Large intestine (tissue), 3 donors: ENCODE results near the gene CCDC51. TPM values are rescaled to one million over a fixed set of nuclear protein-coding genes. Genes with fewer than 3 reads are reported as not detected.

Experiments
- DNase-seq, 2 donors: peaks; one replicate each; pipeline versions ENCODE4 v3.0.0 to v3.0.0-alpha.2; 2013
- H3K27ac ChIP-seq: one replicate; pipeline ENCODE4 v1.5.1; 2013; ENCODE audit warnings: low read length
- H3K27me3 ChIP-seq: 2 replicates; pipeline ENCODE4 v1.6.1; 2013; ENCODE audit warnings: low read length; ENCODE audit not compliant: control insufficient read depth, insufficient read depth
- H3K36me3 ChIP-seq: 2 replicates; pipeline ENCODE4 v1.6.1; 2013; ENCODE audit warnings: low read length; ENCODE audit not compliant: control insufficient read depth, insufficient read depth
- H3K4me1 ChIP-seq: one replicate; pipeline ENCODE4 v1.6.1; 2013; ENCODE audit warnings: low read length; ENCODE audit not compliant: control insufficient read depth, insufficient read depth
- H3K4me3 ChIP-seq: one replicate; pipeline ENCODE4 v1.5.1; 2013; ENCODE audit warnings: low read length
- H3K9me3 ChIP-seq: one replicate; pipeline ENCODE4 v1.6.1; 2013; ENCODE audit warnings: mild to moderate bottlenecking, low read depth, low read length, moderate library complexity; ENCODE audit not compliant: control insufficient read depth
- WGBS: methylation state at CpG from one replicate; pipeline ENCODE4 v1.1.5; 2013; ENCODE audit warnings: low lambda C conversion rate; ENCODE audit not compliant: insufficient coverage; 5-methylcytosine and 5-hydroxymethylcytosine counted together
- polyA plus RNA-seq: library from polyadenylated mRNA; unstranded; fragments of 120-200 nt; gene quantifications from one replicate; pipeline ENCODE4 v1.2.1, GENCODE V29; 2013

The CCDC51 gene
- polyA plus RNA-seq, 1 donor: 19.0 TPM

DNA sequence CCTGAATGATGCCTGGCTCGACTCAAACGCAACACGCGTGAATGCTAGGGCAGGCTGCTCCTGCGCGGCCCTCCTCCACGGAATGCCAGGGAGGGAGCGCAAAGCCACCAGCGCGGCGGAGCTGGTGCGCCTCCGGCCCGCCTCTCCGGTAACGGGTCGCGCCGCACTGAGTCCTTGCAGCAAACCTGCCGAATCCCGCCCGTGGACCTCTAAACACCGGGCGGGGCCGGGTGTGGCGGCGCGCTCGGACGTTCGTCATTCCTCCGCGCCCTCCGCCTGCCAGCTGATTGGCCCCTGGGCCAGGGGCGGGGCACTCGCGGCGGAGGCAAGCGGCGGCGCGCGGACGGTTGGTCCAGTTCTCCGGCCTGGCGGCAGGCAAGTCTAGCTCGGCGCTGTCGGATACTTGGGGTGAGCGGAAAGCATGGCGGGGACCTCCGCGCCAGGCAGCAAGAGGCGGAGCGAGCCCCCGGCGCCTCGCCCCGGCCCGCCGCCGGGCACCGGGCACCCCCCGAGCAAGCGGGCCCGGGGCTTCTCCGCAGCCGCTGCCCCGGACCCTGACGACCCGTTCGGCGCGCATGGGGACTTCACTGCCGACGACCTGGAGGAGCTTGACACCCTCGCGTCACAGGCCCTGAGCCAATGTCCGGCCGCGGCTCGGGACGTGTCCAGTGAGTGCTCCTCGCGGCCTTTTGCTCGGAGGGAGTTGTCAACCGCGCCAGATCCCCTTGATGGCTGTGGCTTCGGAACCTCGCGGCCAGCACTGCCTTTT lies 6.7 kb upstream of the CCDC51 start, which contains the start of gene ATRIP:
ATRIP (plus strand) TSS at position 313 of the 769 bp plus-strand sequence; CDS start at position 422, 109 bp downstream.
- H3K4me1 ChIP-seq: peaks cover 16% of the 10 kb centered on the region
- WGBS: no CpG with 5 or more reads among the region's 91 CpGs
- DNase-seq: peak; percentile 86 to 91

DNA sequence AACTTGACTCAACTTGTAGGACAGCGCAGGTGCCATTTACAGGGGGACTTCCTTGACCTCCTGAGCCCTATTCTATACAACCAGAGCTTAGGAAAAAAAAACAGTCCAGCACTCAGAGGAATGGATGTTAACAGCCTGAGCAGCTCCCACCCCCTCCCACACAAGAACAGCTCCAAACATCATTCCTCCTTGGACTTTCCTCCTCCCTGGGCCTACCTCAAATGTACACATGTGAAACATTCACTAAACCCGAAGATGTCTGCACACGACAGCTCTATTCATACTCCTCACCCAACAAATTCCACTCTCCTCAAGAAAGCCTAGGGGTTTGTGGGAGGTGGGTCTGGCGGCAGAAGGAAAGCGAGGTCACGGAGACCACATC lies 6.1 kb upstream of the CCDC51 start:
- Histone ChIP-seq H3K4me3 (peak overlapping the region; percentile 98), H3K9me3 (no peaks in the 10 kb centered on the region), H3K27ac (peak overlapping the region; percentile 91), H3K4me1 (peaks cover 21% of the 10 kb centered on the region), H3K27me3 (no peaks in the 10 kb centered on the region), H3K36me3 (peaks cover 24% of the 10 kb centered on the region)
- no CpG with 5 or more reads among the region's 6 CpGs for WGBS
- no peak for DNase-seq

More for the DNA sequence above, 6.7 kb upstream of the CCDC51 start, which contains the start of gene ATRIP:
- peaks cover 26% of the 10 kb centered on the region for H3K36me3 ChIP-seq
- no peaks in the 10 kb centered on the region for H3K9me3 ChIP-seq
- peak within 1 kb of the TSS; percentile 98 for H3K4me3 ChIP-seq
- peak within 1 kb of the TSS; percentile 91 for H3K27ac ChIP-seq
- H3K27me3 ChIP-seq: no peaks in the 10 kb centered on the region

GRCh38 chr3:48445277-48445882 lies 5.5 kb upstream of the CCDC51 start:
- DNase-seq: no peak
- Histone ChIP-seq H3K27me3 (no peaks in the 10 kb centered on the region), H3K27ac (no peak overlapping the region), H3K4me1 (peaks cover 21% of the 10 kb centered on the region), H3K36me3 (peaks cover 23% of the 10 kb centered on the region), H3K9me3 (no peaks in the 10 kb centered on the region), H3K4me3 (no peak overlapping the region)
- WGBS: no CpG with 5 or more reads among the region's 6 CpGs

GRCh38 chr3:48441940-48442339 lies 2.0 kb upstream of the CCDC51 start:
- peaks cover 23% of the 10 kb centered on the region for H3K36me3 ChIP-seq

GRCh38 chr3:48440590-48440958 lies 655 bp upstream of the CCDC51 start:
- Histone ChIP-seq H3K27me3 (no peaks in the 10 kb centered on the region), H3K27ac (peak overlapping the region; percentile 89), H3K4me1 (peaks cover 18% of the 10 kb centered on the region), H3K4me3 (peak overlapping the region; percentile 90), H3K9me3 (no peaks in the 10 kb centered on the region), H3K36me3 (peaks cover 23% of the 10 kb centered on the region)
- DNase-seq: no peak
- 0% methylated on average over 4 of the region's 21 CpGs for WGBS

More at GRCh38 chr3:48441940-48442339, 2.0 kb upstream of the CCDC51 start:
- Histone ChIP-seq H3K27me3 (no peaks in the 10 kb centered on the region), H3K27ac (no peak overlapping the region), H3K9me3 (no peaks in the 10 kb centered on the region), H3K4me3 (no peak overlapping the region), H3K4me1 (peaks cover 19% of the 10 kb centered on the region)
- DNase-seq: no peak
- 70% methylated on average over 2 of the region's 6 CpGs for WGBS

GRCh38 chr3:48437812-48438211 lies 2.1 kb downstream of the CCDC51 start:
- H3K9me3 ChIP-seq: no peaks in the 10 kb centered on the region
- no peak overlapping the region for H3K27ac ChIP-seq
- no peaks in the 10 kb centered on the region for H3K27me3 ChIP-seq
- WGBS: 93% methylated on average over 3 of the region's 4 CpGs
- no peak overlapping the region for H3K4me3 ChIP-seq
- peaks cover 16% of the 10 kb centered on the region for H3K36me3 ChIP-seq
- DNase-seq: no peak
- peaks cover 44% of the 10 kb centered on the region for H3K4me1 ChIP-seq

DNA sequence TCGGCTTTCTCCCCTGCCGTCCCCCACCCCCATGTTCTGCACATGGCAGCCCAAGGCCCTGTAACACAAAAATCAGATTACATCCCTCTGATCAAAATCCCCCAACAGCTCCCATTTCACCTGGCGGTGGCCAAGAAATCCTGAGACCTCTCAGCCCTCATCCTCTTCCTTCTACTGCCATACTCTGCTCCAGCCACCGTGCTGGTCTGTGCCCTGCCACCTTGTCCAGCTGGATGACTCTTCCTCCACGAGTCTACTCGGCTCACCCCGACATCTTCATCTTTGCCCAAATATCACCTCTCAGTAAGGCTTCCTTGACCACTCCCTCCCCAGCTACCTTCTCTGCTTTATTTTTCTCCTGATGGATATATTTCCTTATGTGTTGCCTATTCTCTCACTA lies 3.1 kb downstream of the CCDC51 start:
- DNase-seq: no peak
- Histone ChIP-seq H3K36me3 (peaks cover 19% of the 10 kb centered on the region), H3K4me3 (no peak overlapping the region), H3K9me3 (no peaks in the 10 kb centered on the region), H3K27me3 (no peaks in the 10 kb centered on the region), H3K4me1 (peaks cover 51% of the 10 kb centered on the region), H3K27ac (no peak overlapping the region)
- 94% methylated on average over 3 of the region's 7 CpGs for WGBS

DNA sequence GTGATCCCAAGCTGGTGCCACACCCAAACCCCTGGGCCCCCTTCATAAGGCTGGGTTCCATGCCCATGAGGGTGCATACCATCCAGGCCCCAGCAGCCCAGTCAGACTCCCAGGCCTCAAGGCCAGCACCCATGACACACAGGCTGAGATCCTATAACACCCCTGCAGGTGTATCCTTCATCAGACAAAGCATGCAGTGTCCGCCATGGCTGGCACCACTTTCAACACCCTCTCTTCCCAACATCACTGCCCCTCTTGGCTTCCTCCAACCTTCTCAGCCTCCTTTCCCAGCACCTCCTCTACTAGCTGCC lies 3.5 kb downstream of the CCDC51 start:
- WGBS: no CpG with 5 or more reads among the region's 1 CpG
- Histone ChIP-seq H3K9me3 (no peaks in the 10 kb centered on the region), H3K4me3 (no peak overlapping the region), H3K4me1 (peaks cover 51% of the 10 kb centered on the region), H3K27me3 (no peaks in the 10 kb centered on the region), H3K27ac (no peak overlapping the region), H3K36me3 (peaks cover 15% of the 10 kb centered on the region)
- no peak for DNase-seq

GRCh38 chr3:48435774-48436476 lies 4.0 kb downstream of the CCDC51 start:
- Histone ChIP-seq H3K27me3 (no peaks in the 10 kb centered on the region), H3K4me1 (peaks cover 53% of the 10 kb centered on the region), H3K4me3 (no peak overlapping the region), H3K9me3 (no peaks in the 10 kb centered on the region), H3K27ac (peak overlapping the region; percentile 94), H3K36me3 (peaks cover 15% of the 10 kb centered on the region)
- DNase-seq: peak; percentile 80 to 81
- WGBS: 80% methylated on average over 1 of the region's 7 CpGs

DNA sequence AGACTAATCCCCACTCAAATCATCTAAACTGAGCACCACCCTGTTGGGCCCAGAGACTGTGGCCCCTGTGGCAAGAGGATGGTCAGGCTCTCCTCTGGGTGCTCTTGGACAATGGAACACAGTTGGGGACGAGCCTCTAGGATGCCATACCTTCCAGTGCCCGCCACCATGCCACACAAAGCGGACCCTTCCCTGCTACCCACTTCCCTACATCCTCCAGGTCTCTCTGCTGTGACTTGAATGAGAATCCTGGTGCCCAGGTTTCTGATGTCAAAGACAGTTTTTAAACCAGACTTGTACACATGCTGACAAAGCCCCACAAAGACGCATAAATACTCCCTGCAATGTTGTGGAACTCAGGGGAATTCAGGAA lies 4.7 kb downstream of the CCDC51 start:
- DNase-seq: no peak
- Histone ChIP-seq H3K9me3 (no peaks in the 10 kb centered on the region), H3K36me3 (peaks cover 15% of the 10 kb centered on the region), H3K27me3 (no peaks in the 10 kb centered on the region), H3K27ac (peak overlapping the region; percentile 94), H3K4me3 (no peak overlapping the region), H3K4me1 (peaks cover 60% of the 10 kb centered on the region)
- no CpG with 5 or more reads among the region's 4 CpGs for WGBS
